IMR-90 (cell line): Measurements from ENCODE around the gene CNOT10. TPM values are rescaled to one million over a fixed set of nuclear protein-coding genes. Genes with fewer than 3 reads are reported as not detected.

ENCODE experiments used
- ATAC-seq: fragments of 200-7000 bp; cut with Tn5 transposase; 2 replicates; pipeline ENCODE4 v1.9.1; 2020; ENCODE audit warnings: low read depth, mild to moderate bottlenecking, moderate library complexity
- BruUV-seq: library from RNA; stranded (reverse); fragments of 400-500 nt; replicated peaks from 2 replicates; lab custom pipeline; 2021; lab: Mats Ljungman, UMichigan
- CTCF ChIA-PET: fragments of 300-600 bp; formaldehyde crosslinking; extraction: SDS; loops from one replicate; lab custom pipeline; 2021; ENCODE audit warnings: antibody characterized with exemption; lab: Yijun Ruan, JAX
- POLR2A ChIA-PET: fragments of 300-600 bp; sonication (Branson Sonifier 250); formaldehyde crosslinking; loops from one replicate; lab custom pipeline; 2022; ENCODE audit warnings: antibody characterized with exemption; ENCODE audit not compliant: unreplicated experiment; lab: Charles Lee
- DNase-seq: peaks from one replicate; pipeline ENCODE4 v3.0.0; 2013
- H2AFZ ChIP-seq: replicated peaks from 2 replicates; pipeline ENCODE3; 2013; ENCODE audit warnings: low read length, mild to moderate bottlenecking; ENCODE audit not compliant: poor library complexity
- H2AK5ac ChIP-seq: 2 replicates; pipeline ENCODE4 v1.6.1; 2013; ENCODE audit warnings: low read depth, low read length, inconsistent platforms
- H2AK9ac ChIP-seq: replicated peaks from 2 replicates; pipeline ENCODE3; 2013; ENCODE audit warnings: mild to moderate bottlenecking, low read depth, low read length, moderate library complexity; ENCODE audit not compliant: poor library complexity
- H2BK120ac ChIP-seq: 2 replicates; pipeline ENCODE4 v1.6.1; 2013; ENCODE audit warnings: low read depth, low read length, inconsistent platforms
- H2BK15ac ChIP-seq: 3 replicates; pipeline ENCODE4 v1.6.1; 2013; ENCODE audit warnings: low read depth, low read length, inconsistent platforms
- H2BK20ac ChIP-seq: 2 replicates; pipeline ENCODE4 v1.6.1; 2013; ENCODE audit warnings: low read depth, mild to moderate bottlenecking, inconsistent platforms, low read length, moderate library complexity
- H2BK5ac ChIP-seq: 2 replicates; pipeline ENCODE4 v1.6.1; 2013; ENCODE audit warnings: mild to moderate bottlenecking, low read depth, low read length, inconsistent platforms; ENCODE audit not compliant: poor library complexity, severe bottlenecking
- H3K14ac ChIP-seq: replicated peaks from 2 replicates; pipeline ENCODE4 v1.6.1; 2013; ENCODE audit warnings: low read depth, low read length, inconsistent platforms
- H3K18ac ChIP-seq: 2 replicates; pipeline ENCODE4 v1.6.1; 2013; ENCODE audit warnings: low read depth, low read length, control low read depth
- H3K23ac ChIP-seq: 2 replicates; pipeline ENCODE4 v1.6.1; 2013; ENCODE audit warnings: low read depth, low read length, inconsistent platforms
- H3K27ac ChIP-seq: 2 replicates; pipeline ENCODE4 v1.5.1; 2013; ENCODE audit warnings: mild to moderate bottlenecking, control low read depth, low read length; ENCODE audit not compliant: insufficient read depth
- H3K27me3 ChIP-seq: 2 replicates; pipeline ENCODE4 v1.6.1; 2013; ENCODE audit warnings: low read length; ENCODE audit not compliant: control insufficient read depth, insufficient read depth
- H3K36me3 ChIP-seq: 2 replicates; pipeline ENCODE4 v1.6.1; 2013; ENCODE audit warnings: low read length, mixed read lengths; ENCODE audit not compliant: control insufficient read depth, insufficient read depth
- H3K4ac ChIP-seq: 2 replicates; pipeline ENCODE4 v1.6.1; 2013; ENCODE audit warnings: low read depth, low read length, inconsistent platforms
- H3K4me1 ChIP-seq: 2 replicates; pipeline ENCODE4 v1.6.1; 2013; ENCODE audit warnings: low read length, mixed read lengths; ENCODE audit not compliant: control insufficient read depth, insufficient read depth
- H3K4me2 ChIP-seq: 2 replicates; pipeline ENCODE4 v1.6.1; 2013; ENCODE audit warnings: low read depth, mild to moderate bottlenecking, control low read depth, low read length, moderate library complexity
- H3K4me3 ChIP-seq: 2 replicates; pipeline ENCODE4 v1.5.1; 2013; ENCODE audit warnings: low read depth, mild to moderate bottlenecking, control low read depth, low read length, moderate library complexity; ENCODE audit not compliant: insufficient read depth
- H3K56ac ChIP-seq: 2 replicates; pipeline ENCODE4 v1.6.1; 2013; ENCODE audit warnings: low read length, inconsistent platforms; ENCODE audit not compliant: insufficient read depth; ENCODE audit errors: extremely low read depth
- H3K79me1 ChIP-seq, 2 experiments: 2 replicates each; pipeline ENCODE4 v1.6.1; 2013; ENCODE audit warnings: low read length in 2 of 2, inconsistent platforms in 1 of 2, low read depth in 1 of 2
- H3K9ac ChIP-seq: 2 replicates; pipeline ENCODE4 v1.6.1; 2013; ENCODE audit warnings: low read depth, low read length, control low read depth
- H3K9me1 ChIP-seq: 2 replicates; pipeline ENCODE4 v1.6.1; 2013; ENCODE audit warnings: low read length, inconsistent platforms; ENCODE audit not compliant: insufficient read depth
- H3K9me3 ChIP-seq: 2 replicates; pipeline ENCODE4 v1.6.1; 2013; ENCODE audit warnings: low read length; ENCODE audit not compliant: control insufficient read depth, insufficient read depth
- H4K20me1 ChIP-seq: 2 replicates; pipeline ENCODE4 v1.6.1; 2013; ENCODE audit warnings: low read length, inconsistent platforms; ENCODE audit not compliant: insufficient read depth
- H4K5ac ChIP-seq: 2 replicates; pipeline ENCODE4 v1.6.1; 2013; ENCODE audit warnings: mild to moderate bottlenecking, low read depth, low read length, control low read depth
- H4K8ac ChIP-seq, 2 experiments: 2 replicates each; pipeline ENCODE4 v1.6.1; 2013; ENCODE audit warnings: low read depth in 2 of 2, low read length in 2 of 2, control low read depth in 1 of 2, inconsistent platforms in 1 of 2
- H4K91ac ChIP-seq: 2 replicates; pipeline ENCODE4 v1.6.1; 2013; ENCODE audit warnings: low read depth, low read length, inconsistent platforms; ENCODE audit not compliant: insufficient read depth
- FOS ChIP-seq: fragments of 150-350 bp; IDR thresholded peaks from 2 replicates; pipeline ENCODE4 v1.6.1; 2016; ENCODE audit warnings: low read depth, low read length
- MAZ ChIP-seq: IDR thresholded peaks from 2 replicates; pipeline ENCODE4 v1.6.1; 2012; ENCODE audit warnings: low read depth, mild to moderate bottlenecking, low read length, improper control_type of control experiment, moderate library complexity, borderline replicate concordance
- dilution Hi-C: fragments of 300-500 bp; cut with HindIII; formaldehyde crosslinking; loops from one replicate; pipeline ENCODE4 v1.14.3; 2018; ENCODE audit warnings: low sequenced_read_pairs; ENCODE audit not compliant: unreplicated experiment
- in situ Hi-C: fragments of 300-500 bp; cut with MboI; formaldehyde crosslinking; loops from 3 replicates; pipeline ENCODE4 v1.14.3; 2019; ENCODE audit warnings: low sequenced_read_pairs, inconsistent platforms, mixed read lengths
- intact Hi-C: fragments of 100-400 bp; cut with micrococcal nuclease; formaldehyde crosslinking; loops from 2 replicates; pipeline ENCODE4 v1.10.0; 2022
- polyA plus RNA-seq, 3 experiments: library from polyadenylated mRNA; depleted of rRNA; stranded (reverse); fragments of >200 nt; gene quantifications; 2 replicates each; pipeline ENCODE4 v1.2.3, GENCODE V29; 2012; ENCODE audit warnings: low replicate concordance in 1 of 3
- total RNA-seq: library from RNA; depleted of rRNA; stranded (reverse); fragments of >200 nt; gene quantifications from 2 replicates; pipeline ENCODE4 v1.2.3, GENCODE V29; 2012

CNOT10 gene
- total and polyA plus RNA-seq, 2 of the 4 experiments (the other 2 are of a cell fraction): 15.8 to 20.4 TPM

GRCh38 chr3:32725721-32726120, 40.7 kb downstream of the CNOT10 start:
- H3K27me3 ChIP-seq: no peaks in the 10 kb centered on the region
- no peak overlapping the region for H3K18ac ChIP-seq
- H4K5ac ChIP-seq: no peak overlapping the region
- H3K9me1 ChIP-seq: no peaks in the 10 kb centered on the region
- no peak overlapping the region for H3K14ac ChIP-seq
- no peak overlapping the region for H2AK9ac ChIP-seq
- no peak overlapping the region for H2AK5ac ChIP-seq
- peaks cover 2% of the 10 kb centered on the region; the same call in 1 of the 2 replicates for H3K4me1 ChIP-seq
- H2AFZ ChIP-seq: no peak overlapping the region
- no peak overlapping the region for H3K4me3 ChIP-seq
- no TSS peak for BruUV-seq
- ChIA-PET CTCF (no interaction called here), POLR2A (no interaction called here)
- ATAC-seq (peak; percentile 24; the same call in 1 of the 2 replicates), DNase-seq (peak; percentile 10)
- H2BK120ac ChIP-seq: no peak overlapping the region
- H4K91ac ChIP-seq: no peak overlapping the region
- H2BK20ac ChIP-seq: no peak overlapping the region
- no peak overlapping the region for H3K56ac ChIP-seq
- no peak overlapping the region for H3K4me2 ChIP-seq
- no peak overlapping the region for H2BK15ac ChIP-seq
- intact Hi-C loops: no loop called here
- H4K20me1 ChIP-seq: no peaks in the 10 kb centered on the region
- TF ChIP-seq MAZ (no peak), FOS (0 out of 2 replicates have a peak, but pooled peaks have one; percentile 23)
- H2BK5ac ChIP-seq: no peak overlapping the region
- no peak overlapping the region for H3K27ac ChIP-seq
- H3K9ac ChIP-seq: no peak overlapping the region
- H4K8ac ChIP-seq: no peak overlapping the region
- in situ Hi-C loops: no loop called here
- H3K79me1 ChIP-seq: no peaks in the 10 kb centered on the region; a peak in 1 of 4 replicates
- peaks cover 13% of the 10 kb centered on the region for H3K36me3 ChIP-seq
- H3K4ac ChIP-seq: no peak overlapping the region
- H3K23ac ChIP-seq: no peak overlapping the region
- dilution Hi-C loops: no loop called here
- H3K9me3 ChIP-seq: no peaks in the 10 kb centered on the region
